ENCODE measurements around the gene SYAP1.

- TF ChIP-seq CTCF (IDR thresholded peaks at IDR 0.05; ENCODE audit: insufficient read depth, low read length, poor library complexity, severe bottlenecking) (no peak), EZH2phosphoT487 (conservative IDR thresholded peaks at IDR 0.05; ENCODE audit: low read length) (no peak)
Measured at GRCh38 chrX:16739574-16739973, 20.2 kb downstream of the SYAP1 start.

All from SU-DHL-6 (cell line).